A549 (cell line): ENCODE results near the gene CPPED1.

Experiments used
- BHLHE40 ChIP-seq: IDR thresholded peaks from 2 replicates; pipeline ENCODE4 v1.6.1; 2012; ENCODE audit warnings: low read depth, low read length, inconsistent platforms
- ELK1 ChIP-seq: fragments of 150-350 bp; IDR thresholded peaks from 2 replicates; pipeline ENCODE4 v1.6.1; 2014; ENCODE audit warnings: low read depth, mild to moderate bottlenecking, low read length
- EP300 ChIP-seq, 2 experiments: fragments of >200 bp; sonication (Bioruptor Twin); formaldehyde crosslinking; IDR thresholded peaks; 2 replicates in 1 of 2; 3 replicates in 1 of 2; pipeline ENCODE4 v1.6.1; 2016 to 2017
- HDAC2 ChIP-seq: fragments of 200-600 bp; sonication (generic); IDR thresholded peaks from 2 replicates; pipeline ENCODE4 v1.6.1; 2016
- JUNB ChIP-seq: fragments of >200 bp; sonication (Bioruptor Twin); formaldehyde crosslinking; IDR thresholded peaks from 2 replicates; pipeline ENCODE4 v1.6.1; 2016
- MAFK ChIP-seq: fragments of 450-650 bp; IDR thresholded peaks from 2 replicates; pipeline ENCODE4 v1.6.1; 2014; ENCODE audit not compliant: partially characterized antibody
- POLR2A ChIP-seq: IDR thresholded peaks from 2 replicates; pipeline ENCODE4 v1.6.1; 2012; ENCODE audit warnings: mild to moderate bottlenecking, low read length
- RARB ChIP-seq: fragments of 250-450 bp; sonication (Bioruptor Pico); IDR thresholded peaks from 2 replicates; pipeline ENCODE4 v1.8.0; 2021; ENCODE audit warnings: mild to moderate bottlenecking, moderate library complexity
- REST ChIP-seq: fragments of 200-600 bp; sonication (generic); IDR thresholded peaks from 2 replicates; pipeline ENCODE4 v1.6.1; 2016; ENCODE audit warnings: antibody characterized with exemption, mild to moderate bottlenecking, moderate library complexity
- RFX5 ChIP-seq: fragments of 450-650 bp; IDR thresholded peaks from 2 replicates; pipeline ENCODE4 v1.7.1; 2014; ENCODE audit warnings: antibody characterized with exemption, mild to moderate bottlenecking, moderate library complexity
- SREBF2 ChIP-seq: fragments of 450-650 bp; IDR thresholded peaks from 2 replicates; pipeline ENCODE4 v1.6.1; 2014; ENCODE audit warnings: mild to moderate bottlenecking, moderate library complexity
- USF2 ChIP-seq: fragments of 450-650 bp; IDR thresholded peaks from 2 replicates; pipeline ENCODE4 v1.6.1; 2014; ENCODE audit warnings: antibody characterized with exemption
- TF ChIP-seq, protein P1 (sequence below): fragments of >200 bp; sonication (Bioruptor Twin); formaldehyde crosslinking; IDR thresholded peaks from 3 replicates; pipeline ENCODE4 v1.5.1; 2016

- TF ChIP-seq, protein P1, sequence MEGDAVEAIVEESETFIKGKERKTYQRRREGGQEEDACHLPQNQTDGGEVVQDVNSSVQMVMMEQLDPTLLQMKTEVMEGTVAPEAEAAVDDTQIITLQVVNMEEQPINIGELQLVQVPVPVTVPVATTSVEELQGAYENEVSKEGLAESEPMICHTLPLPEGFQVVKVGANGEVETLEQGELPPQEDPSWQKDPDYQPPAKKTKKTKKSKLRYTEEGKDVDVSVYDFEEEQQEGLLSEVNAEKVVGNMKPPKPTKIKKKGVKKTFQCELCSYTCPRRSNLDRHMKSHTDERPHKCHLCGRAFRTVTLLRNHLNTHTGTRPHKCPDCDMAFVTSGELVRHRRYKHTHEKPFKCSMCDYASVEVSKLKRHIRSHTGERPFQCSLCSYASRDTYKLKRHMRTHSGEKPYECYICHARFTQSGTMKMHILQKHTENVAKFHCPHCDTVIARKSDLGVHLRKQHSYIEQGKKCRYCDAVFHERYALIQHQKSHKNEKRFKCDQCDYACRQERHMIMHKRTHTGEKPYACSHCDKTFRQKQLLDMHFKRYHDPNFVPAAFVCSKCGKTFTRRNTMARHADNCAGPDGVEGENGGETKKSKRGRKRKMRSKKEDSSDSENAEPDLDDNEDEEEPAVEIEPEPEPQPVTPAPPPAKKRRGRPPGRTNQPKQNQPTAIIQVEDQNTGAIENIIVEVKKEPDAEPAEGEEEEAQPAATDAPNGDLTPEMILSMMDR, result no peak
- TF ChIP-seq POLR2A (no peak), JUNB (no peak), RFX5 (no peak), HDAC2 (no peak), EP300 (IDR thresholded peaks at IDR 0.05) (no peak), ELK1 (no peak), REST (no peak), MAFK (no peak), BHLHE40 (no peak), RARB (CRISPR knock-in tag) (no peak), USF2 (no peak), SREBF2 (no peak)
Observed at GRCh38 chr16:12732600-12732999, 71.1 kb downstream of the CPPED1 start.
